Activated B cell treated with CpG ODN at 0.5 μM for 24 hours (primary cell): ENCODE data around the gene SMG6. TPM values are rescaled to one million over a fixed set of nuclear protein-coding genes. Genes with fewer than 3 reads are reported as not detected.

Experiments used
- ATAC-seq: fragments of 200-7000 bp; cut with Tn5 transposase; one replicate; pipeline ENCODE4 v1.10.0; 2021; ENCODE audit warnings: low read depth, mild to moderate bottlenecking, moderate library complexity
- CTCF ChIA-PET: fragments of 350-600 bp; sonication (Branson Sonifier 250); formaldehyde crosslinking; loops from one replicate; lab custom pipeline; 2021; ENCODE audit warnings: antibody characterized with exemption; lab: Charles Lee
- POLR2A ChIA-PET: fragments of 350-600 bp; sonication (Branson Sonifier 250); formaldehyde crosslinking; loops from one replicate; lab custom pipeline; 2021; ENCODE audit warnings: antibody characterized with exemption; lab: Charles Lee
- DNase-seq: peaks from one replicate; pipeline ENCODE4 v3.0.0; 2022
- H3K27ac Mint-ChIP-seq: one replicate; pipeline ENCODE4 v1.8.0; 2020; ENCODE audit warnings: mixed read lengths
- H3K27me3 Mint-ChIP-seq: one replicate; pipeline ENCODE4 v1.8.0; 2021; ENCODE audit warnings: mixed read lengths
- H3K36me3 Mint-ChIP-seq: one replicate; pipeline ENCODE4 v1.8.0; 2021; ENCODE audit warnings: low read depth, mixed read lengths
- H3K4me1 Mint-ChIP-seq: one replicate; pipeline ENCODE4 v1.8.0; 2021; ENCODE audit warnings: mixed read lengths
- H3K4me3 Mint-ChIP-seq: one replicate; pipeline ENCODE4 v1.8.0; 2020; ENCODE audit warnings: mild to moderate bottlenecking, mixed read lengths
- H3K9me3 Mint-ChIP-seq: one replicate; pipeline ENCODE4 v1.8.0; 2020; ENCODE audit warnings: mixed read lengths
- CTCF ChIP-seq: fragments of 200-600 bp; IDR thresholded peaks from one replicate; pipeline ENCODE4 v1.8.0; 2022; ENCODE audit warnings: antibody characterized with exemption, mild to moderate bottlenecking
- intact Hi-C: fragments of 100-400 bp; cut with micrococcal nuclease; formaldehyde crosslinking; loops from one replicate; pipeline ENCODE4 v1.15.1; 2024
- total RNA-seq: library from RNA; stranded (reverse); gene quantifications from 2 replicates; pipeline ENCODE4 v1.2.3, GENCODE V29; 2022

Gene SMG6
- total RNA-seq, 1 donor from 2014 or later, result 30.5 TPM

GRCh38 chr17:2237521-2237921, 66.1 kb downstream of the SMG6 start:
- intact Hi-C loops, result no loop called here
- H3K27me3 Mint-ChIP-seq, result no peaks in the 10 kb centered on the region
- no peak overlapping the region for H3K4me3 Mint-ChIP-seq
- POLR2A ChIA-PET, result interaction anchor here (0.7 kb wide), 1 partner anchor 7 kb away, joined by 6 read pairs; no protein-coding TSS in a partner anchor
- H3K36me3 Mint-ChIP-seq, result peaks cover 41% of the 10 kb centered on the region
- H3K9me3 Mint-ChIP-seq, result no peaks in the 10 kb centered on the region
- DNase-seq, result no peak
- no peak for TF ChIP-seq CTCF
- H3K4me1 Mint-ChIP-seq, result peaks cover 37% of the 10 kb centered on the region
- ATAC-seq, result no peak
- CTCF ChIA-PET, result interaction anchor here (0.7 to 1.2 kb wide), 2 partner anchors 179 to 357 kb away, joined by 3 read pairs; no protein-coding TSS in a partner anchor
- no peak overlapping the region for H3K27ac Mint-ChIP-seq

GRCh38 chr17:2235792-2236366, 67.7 kb downstream of the SMG6 start:
- H3K4me3 Mint-ChIP-seq, result no peak overlapping the region
- TF ChIP-seq CTCF, result no peak
- ChIA-PET POLR2A (interaction anchor here (0.5 to 1.3 kb wide), 5 partner anchors 9 to 210 kb away, joined by 3 to 5 read pairs (median 4); no protein-coding TSS in a partner anchor), CTCF (interaction anchor here (0.8 kb wide), 1 partner anchor 9 kb away, joined by 4 read pairs; no protein-coding TSS in a partner anchor)
- H3K9me3 Mint-ChIP-seq, result no peaks in the 10 kb centered on the region
- intact Hi-C loops, result no loop called here
- H3K36me3 Mint-ChIP-seq, result peaks cover 45% of the 10 kb centered on the region
- H3K27me3 Mint-ChIP-seq, result no peaks in the 10 kb centered on the region
- DNase-seq (no peak), ATAC-seq (no peak)
- no peak overlapping the region for H3K27ac Mint-ChIP-seq
- peaks cover 33% of the 10 kb centered on the region for H3K4me1 Mint-ChIP-seq

GRCh38 chr17:2235265-2235664, 68.3 kb downstream of the SMG6 start:
- peaks cover 44% of the 10 kb centered on the region for H3K36me3 Mint-ChIP-seq
- no peak for TF ChIP-seq CTCF
- H3K27me3 Mint-ChIP-seq, result no peaks in the 10 kb centered on the region
- peaks cover 27% of the 10 kb centered on the region for H3K4me1 Mint-ChIP-seq
- H3K4me3 Mint-ChIP-seq, result no peak overlapping the region
- ATAC-seq (no peak), DNase-seq (no peak)
- H3K27ac Mint-ChIP-seq, result no peak overlapping the region
- intact Hi-C loops, result no loop called here
- H3K9me3 Mint-ChIP-seq, result no peaks in the 10 kb centered on the region
- ChIA-PET CTCF (no interaction called here), POLR2A (interaction anchor here (0.5 to 1.3 kb wide), 4 partner anchors 10 to 186 kb away, joined by 3 to 5 read pairs (median 4); no protein-coding TSS in a partner anchor)

- H3K4me3 Mint-ChIP-seq, result no peak overlapping the region
- intact Hi-C loops, result no loop called here
- H3K27ac Mint-ChIP-seq, result no peak overlapping the region
- H3K4me1 Mint-ChIP-seq, result peaks cover 11% of the 10 kb centered on the region
- DNase-seq (no peak), ATAC-seq (no peak)
- ChIA-PET POLR2A (no interaction called here), CTCF (no interaction called here)
- H3K9me3 Mint-ChIP-seq, result no peaks in the 10 kb centered on the region
- no peak for TF ChIP-seq CTCF
- H3K27me3 Mint-ChIP-seq, result no peaks in the 10 kb centered on the region
- H3K36me3 Mint-ChIP-seq, result peaks cover 54% of the 10 kb centered on the region
These were observed 70.1 kb downstream of the SMG6 start for GRCh38 chr17:2233441-2233947.

- Mint-ChIP-seq H3K27ac (no peak overlapping the region), H3K4me3 (no peak overlapping the region), H3K36me3 (peaks cover 58% of the 10 kb centered on the region), H3K27me3 (no peaks in the 10 kb centered on the region), H3K9me3 (no peaks in the 10 kb centered on the region), H3K4me1 (peaks cover 3% of the 10 kb centered on the region)
- ATAC-seq, result no peak
- no peak for DNase-seq
- ChIA-PET CTCF (interaction anchor here (1.1 to 1.9 kb wide), 2 partner anchors 12 to 177 kb away, joined by 5 to 8 read pairs; partner anchors contain the start of gene HIC1), POLR2A (no interaction called here)
- no peak for TF ChIP-seq CTCF
- intact Hi-C loops, result no loop called here
These were observed 71.3 kb downstream of the SMG6 start for GRCh38 chr17:2232244-2232638.
